Activated CD4-positive, CD25-positive, alpha-beta regulatory T cell treated with anti-CD3 and anti-CD28 coated beads, Interleukin-2, amount 50 U/mL, for 72 hours (primary cell): Measurements from ENCODE around the gene PLXDC2.

ENCODE experiments used
- DNase-seq: peaks from one replicate; pipeline ENCODE4 v3.0.0; 2021

PLXDC2 gene

DNA sequence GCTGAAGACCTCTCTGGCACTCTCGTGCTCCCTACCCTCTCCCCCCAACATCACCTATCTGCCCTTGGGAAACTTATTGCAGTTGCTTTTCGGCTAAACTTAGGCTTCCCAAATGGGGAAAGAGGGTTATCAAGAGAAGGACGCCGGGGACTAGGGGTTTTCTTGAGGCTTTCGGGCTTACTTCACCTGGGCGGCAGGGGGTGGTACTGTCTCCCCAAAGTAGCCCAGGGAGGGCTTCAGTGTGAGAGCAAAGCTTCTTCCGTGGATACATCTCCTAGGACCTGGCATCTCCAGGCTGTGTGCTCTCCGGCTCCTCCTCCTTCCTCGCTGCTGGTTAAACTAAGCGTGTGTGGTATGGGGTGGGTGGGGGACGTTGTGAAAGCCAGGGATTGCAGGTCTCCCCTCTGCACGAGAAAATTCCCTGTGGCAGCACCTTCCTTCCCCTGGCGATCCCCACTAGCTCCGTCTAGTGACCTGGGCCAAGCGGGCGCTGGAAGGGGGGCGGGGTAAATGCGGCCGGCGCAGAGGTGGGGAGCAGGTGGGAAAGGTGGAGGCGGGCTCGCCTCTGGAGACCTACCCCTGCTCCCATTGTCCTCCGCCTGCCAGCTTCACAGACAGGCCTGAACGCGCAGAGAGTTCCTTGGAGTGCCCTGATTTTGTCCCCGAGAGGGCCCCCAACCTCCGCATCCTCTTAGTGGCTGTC, 1.1 kb downstream of the PLXDC2 start:
- no peak for DNase-seq

DNA sequence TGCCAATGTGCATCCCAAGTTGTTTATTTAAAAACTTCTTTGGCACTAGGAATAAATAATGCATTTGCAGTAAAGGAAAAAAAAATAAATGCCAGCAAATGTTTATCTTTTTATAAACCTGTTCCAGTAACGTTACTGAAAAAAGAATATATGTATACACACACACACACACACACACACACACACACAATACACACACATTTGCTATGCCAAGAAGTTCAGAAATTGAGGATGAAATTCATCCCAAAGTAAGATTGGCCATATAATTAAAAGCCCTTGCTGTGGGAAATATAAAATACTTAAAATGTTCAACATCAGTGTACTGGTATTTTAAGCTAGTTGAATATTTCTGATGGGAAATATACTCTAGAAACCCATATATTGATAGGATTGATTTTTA, 2.6 kb downstream of the PLXDC2 start:
- no peak for DNase-seq

DNA sequence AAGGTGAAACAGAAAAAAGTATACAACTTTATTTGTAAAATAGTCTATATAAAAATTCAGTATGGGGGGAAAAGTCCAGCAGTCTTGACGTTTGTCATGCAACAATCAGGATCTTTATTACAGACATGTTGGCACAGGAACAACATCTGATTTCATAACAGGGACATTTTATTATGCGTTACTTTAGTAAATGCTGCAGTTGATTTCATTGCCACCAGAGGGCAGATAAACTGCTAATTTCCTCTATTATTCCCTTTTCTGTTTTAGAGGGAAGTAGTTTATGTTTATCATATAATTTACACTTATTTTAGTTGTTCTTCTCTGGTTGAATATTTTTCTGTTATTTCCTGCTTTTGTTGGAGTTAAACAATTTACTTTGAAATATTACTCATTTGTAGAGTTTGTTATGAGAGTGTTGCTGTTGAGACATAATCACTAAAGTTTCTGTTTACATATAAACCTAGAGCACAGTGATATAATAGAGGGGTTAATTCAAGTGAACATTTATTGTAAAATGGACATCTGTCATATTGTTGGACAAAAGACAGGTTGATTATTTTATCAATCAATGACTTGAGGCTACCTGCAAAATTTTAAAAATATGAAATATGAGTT, 3.3 kb downstream of the PLXDC2 start:
- DNase-seq, result no peak

DNA sequence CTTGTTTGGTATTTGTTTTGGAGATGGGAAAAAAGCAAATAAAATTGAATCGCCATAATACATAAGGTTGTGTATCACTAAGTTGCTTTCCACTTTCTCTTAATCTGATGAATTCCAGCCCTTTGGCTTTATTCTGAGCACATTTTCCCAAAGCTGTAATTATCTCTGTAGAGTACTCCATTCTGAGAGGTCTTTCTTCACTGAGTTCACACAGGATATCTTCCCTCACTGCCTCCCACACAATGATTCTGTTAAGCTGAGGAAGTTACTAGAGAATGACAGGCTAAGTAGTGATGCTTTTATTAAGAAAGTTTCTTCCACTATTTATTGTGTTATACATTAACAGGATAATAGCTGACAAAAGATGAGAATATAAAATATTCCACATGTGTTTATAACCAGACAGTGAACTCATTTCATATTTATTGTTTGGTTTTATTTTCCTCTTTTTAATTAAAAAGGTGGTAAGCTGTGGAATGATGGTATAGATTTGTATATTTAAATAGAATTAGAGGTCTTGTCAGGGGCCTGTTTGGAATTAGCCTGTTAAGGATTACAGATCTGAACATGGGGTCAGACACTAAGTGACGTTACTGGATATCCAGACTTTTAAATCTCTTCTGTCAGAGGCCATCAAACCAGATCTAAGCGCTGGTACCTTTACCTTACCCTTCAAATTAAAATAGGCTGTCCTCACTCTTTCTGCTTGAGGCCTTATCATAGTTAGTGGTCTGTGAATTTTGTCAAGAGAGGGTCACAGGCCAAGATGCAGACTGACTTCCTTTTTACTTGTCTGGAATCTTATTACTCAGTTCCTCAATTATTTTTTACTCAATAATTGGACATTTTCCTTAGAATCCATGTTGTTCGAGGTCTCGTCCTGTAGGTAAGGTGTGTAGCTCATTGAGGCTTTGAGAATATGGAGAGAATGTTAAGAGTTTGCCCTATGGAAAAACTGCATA, 8.4 kb downstream of the PLXDC2 start:
- no peak for DNase-seq

DNA sequence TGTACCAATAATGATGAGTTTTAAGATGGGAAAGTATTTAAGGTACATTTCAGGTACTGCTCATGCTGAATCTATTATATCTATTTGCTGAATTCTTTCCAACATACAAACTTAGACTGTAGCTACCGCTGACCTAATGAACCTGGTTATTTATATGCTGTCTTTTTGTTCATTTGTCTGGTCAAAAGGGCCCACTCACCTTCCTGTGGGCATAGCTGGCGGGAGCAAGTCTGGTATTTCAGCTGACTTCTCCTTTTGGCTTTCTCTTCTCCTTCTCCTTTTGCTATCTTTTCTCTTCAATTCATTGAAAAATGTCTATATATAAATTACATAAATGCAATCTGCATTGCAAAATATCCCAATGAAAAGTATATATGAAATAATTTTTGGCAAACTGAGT, 9.5 kb downstream of the PLXDC2 start:
- DNase-seq, result no peak

DNA sequence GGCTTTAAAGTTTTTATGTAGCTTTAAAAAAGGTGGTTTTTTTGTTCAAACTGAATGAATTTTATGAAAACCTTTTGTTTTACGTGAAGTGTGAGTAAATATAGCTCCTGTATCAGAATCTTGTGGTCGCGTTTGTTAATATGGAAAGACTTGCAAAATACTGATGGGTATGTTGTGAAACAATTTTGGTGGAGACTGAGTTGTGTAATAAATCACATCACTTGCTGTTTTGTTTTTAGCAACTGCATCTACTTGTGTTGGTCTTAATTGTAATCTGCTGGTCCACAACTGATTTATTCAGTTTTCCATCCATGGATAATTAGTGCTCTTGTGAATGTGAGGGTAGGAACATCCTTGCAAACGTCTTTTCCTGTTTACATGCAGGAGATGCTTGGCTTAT, 10.5 kb downstream of the PLXDC2 start:
- DNase-seq, result no peak

DNA sequence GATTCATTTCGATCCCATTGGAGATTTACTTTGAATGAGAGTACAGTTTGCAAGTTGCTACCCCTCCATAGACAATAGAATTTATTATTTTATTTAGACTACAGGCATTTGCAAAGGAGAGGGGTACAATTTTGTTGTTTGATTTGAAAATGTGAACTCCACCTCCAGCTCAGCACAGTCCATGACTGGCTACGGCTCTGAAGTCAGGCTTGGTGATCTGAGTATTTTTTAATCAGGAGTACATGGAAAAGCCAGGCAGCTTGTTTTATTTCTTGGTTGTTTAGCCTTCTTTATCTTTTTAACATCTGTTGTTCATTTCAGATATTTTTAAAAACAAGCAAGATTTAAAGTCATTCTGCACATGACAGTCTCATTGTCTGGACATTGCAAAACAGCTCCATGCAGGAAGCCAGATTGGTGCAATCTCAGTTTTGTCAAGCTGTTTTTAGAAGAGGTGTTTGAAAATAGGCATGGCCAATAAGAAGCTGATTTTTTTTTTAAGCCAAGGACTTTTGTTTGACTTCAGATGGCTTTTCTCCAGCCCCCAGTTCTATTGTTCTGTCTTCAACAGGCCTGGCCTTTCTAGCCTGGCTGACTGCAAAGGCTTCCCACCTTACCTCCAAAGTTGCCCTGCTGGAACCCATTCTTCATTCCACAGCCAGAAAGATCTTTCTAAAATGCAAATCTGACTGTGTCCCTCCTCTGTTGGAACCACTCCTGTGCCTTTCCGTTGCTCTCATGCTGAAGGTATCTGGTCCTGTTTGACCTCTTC, 12.2 kb downstream of the PLXDC2 start:
- no peak for DNase-seq

DNA sequence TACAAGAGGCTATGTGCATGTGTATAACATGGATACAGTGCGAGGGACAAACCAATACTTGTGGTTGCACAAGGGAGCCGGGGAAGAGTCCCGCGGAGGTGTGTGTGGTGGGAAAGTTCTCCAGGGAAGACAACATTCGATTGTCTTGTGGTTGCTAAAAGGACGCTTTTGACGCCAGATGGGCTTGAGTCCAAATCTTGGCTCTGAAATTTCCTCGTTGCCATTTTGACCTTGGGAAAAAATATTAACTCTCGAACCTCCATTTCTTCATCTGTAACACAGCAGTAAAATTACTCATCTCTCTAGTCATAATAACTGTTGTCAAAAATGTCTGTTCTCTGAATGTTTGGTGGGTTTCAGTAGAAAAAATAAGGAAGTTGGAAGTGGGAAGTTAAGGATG, 16.5 kb downstream of the PLXDC2 start:
- no peak for DNase-seq

DNA sequence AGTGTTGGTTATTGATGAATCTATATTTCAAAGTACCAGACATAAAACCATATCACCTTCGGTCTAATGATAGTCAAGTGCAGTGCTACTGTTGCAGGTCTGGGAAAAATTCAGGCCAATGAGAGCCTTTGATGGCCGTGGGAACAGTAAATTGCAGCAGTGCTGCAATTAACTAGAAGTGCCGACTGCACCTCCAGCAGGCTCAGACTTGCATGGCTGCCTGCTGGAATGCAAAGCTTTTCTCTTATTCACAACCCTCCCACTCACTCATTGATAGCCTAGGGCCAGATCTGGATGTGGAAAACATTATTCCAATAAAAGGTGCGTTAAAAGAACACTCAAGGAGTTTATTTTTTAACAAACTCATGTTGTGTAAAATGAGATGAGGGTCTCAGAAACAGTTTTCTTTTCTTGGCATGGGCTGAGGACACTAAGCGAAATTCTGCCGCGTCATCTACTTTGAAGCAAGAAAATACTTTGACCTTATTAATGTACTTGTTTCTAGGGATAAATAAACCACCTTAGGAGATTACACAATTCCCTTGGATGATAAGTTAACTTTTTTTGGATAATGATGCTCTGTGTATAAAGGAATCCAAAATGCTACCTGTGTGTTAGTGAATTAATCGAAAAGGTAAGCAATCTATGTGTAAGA, 17.1 kb downstream of the PLXDC2 start:
- no peak for DNase-seq

DNA sequence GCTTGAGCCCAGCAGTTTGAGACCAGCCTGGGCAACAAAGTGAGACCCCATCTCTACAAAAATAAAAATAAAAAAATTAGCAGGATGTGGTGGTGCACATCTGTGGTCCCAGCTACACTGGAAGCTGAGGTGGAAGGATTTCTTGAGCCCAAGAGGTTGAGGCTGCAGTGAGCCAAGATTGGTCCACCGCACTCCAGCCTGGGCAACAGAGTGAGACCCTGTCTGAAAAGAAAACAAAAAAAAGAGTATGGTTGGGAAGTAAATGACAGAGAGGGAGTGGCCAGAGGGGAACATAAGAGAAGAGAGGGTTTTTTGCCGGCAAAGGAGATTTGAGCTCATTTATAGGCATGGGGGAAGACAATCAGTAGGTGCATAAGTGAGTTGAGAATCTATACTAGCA, 19.7 kb downstream of the PLXDC2 start:
- DNase-seq, result no peak

DNA sequence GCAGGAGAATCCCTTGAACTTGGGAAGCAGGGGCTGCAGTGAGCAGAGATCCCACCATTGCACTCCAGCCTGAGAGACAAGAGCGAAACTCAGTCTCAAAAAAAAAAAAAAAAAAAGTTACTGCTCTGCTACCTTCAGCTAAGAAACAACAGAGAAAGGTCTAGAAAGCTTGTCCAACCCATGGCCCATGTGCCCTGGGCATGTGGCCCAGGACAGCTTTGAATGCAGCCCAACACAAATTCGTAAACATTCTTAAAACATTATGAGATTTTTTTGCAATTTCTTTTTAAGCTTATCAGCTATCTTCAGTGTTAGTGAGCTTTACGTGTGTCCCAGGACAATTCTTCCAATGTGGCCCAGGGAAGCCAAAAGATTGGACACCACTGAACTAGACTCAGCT, 22.9 kb downstream of the PLXDC2 start:
- no peak for DNase-seq

DNA sequence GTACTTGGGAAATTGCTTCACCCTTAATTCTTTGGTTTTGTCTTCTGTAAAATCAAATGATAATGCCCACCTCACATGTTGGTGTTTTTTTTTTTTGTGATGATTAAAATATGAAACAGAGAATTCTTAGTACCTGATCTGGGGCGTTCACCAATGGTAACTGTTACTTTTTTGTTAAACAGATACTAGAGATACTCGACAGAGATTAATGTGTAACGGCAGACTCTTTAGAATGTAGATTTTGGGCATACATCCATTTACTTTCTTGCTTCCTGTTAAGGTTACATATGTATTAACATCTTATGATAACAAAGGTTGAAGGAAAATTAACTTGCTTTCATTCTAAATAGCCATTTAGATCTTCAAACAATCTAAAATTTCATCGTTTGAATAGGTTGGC, 23.3 kb downstream of the PLXDC2 start:
- no peak for DNase-seq

DNA sequence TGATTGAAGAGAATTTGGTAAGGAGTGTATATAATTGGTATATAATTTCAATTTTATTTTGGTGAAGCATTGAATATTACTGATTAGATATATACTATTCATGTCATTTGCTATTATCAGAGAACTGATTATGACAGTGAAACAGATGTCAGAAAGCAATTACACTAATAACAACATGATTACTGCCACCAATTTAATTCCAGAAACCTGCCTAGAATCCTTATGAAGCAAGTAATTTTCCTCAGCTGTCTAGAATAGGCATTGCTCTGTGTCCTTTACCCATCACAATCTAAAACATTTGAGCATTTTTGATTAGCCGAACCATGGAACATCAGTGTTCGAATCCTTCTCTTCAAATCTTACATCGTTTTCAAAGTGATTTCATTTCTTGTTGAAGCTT, 24.5 kb downstream of the PLXDC2 start:
- DNase-seq, result no peak

DNA sequence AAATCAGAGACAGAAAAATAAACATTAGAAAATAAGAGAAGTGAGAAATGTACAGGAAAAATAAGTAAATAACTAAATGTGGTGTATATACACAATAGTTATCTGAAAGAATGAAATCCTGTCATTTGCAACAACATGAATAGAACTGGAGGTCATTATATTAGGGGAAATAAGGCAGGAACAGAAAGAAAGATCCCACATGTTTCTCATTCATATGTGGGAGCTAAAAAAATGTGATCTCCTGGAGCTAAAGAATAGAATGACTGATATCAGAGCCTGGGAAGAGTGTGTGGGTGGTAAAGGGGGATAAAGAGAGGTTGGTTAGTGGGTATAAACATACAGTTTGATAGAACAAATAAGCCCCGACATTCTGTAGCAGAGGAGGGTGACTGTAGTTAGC, 27.3 kb downstream of the PLXDC2 start:
- DNase-seq, result no peak

DNA sequence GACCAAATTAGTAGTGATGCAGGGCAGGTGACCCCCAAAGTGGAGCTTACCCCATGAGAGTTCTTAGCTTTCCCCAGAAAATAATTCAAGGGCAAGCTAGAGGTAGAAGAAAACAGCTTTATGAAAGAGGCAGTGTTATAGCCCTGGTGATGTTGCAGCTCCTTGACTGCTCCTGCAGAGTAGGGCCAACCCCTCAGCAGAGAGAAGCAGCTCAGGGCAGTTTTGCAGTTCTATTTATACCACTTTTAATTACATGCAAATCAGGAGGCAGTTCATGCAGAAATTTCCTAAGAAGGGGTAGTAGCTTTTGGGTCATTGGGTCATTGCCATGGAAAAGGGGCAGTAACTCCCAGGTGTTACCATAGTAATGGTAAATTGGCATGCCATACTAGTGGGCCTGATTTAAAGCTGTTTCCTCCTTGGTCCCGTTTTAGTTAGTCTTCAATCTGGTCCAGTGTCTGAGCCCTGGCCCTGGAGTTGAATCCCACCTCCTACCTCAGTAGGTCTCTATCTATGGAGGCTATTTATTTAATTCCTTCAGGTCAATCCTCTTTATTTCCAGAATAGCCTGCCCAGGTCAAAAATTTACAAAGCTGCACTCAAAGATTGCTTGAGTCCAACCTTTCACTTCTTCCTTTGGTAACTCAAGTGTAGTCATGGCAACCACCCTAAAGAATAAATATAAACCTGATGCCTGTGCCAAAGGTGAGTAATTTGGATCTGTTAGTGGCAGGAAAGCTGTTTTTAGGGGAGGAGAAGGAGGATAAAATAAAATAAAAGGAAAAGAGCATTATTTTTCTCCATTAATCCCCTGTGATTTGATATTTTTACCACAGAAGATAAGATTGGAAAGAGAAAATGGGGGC, 29.5 kb downstream of the PLXDC2 start:
- DNase-seq, result no peak

DNA sequence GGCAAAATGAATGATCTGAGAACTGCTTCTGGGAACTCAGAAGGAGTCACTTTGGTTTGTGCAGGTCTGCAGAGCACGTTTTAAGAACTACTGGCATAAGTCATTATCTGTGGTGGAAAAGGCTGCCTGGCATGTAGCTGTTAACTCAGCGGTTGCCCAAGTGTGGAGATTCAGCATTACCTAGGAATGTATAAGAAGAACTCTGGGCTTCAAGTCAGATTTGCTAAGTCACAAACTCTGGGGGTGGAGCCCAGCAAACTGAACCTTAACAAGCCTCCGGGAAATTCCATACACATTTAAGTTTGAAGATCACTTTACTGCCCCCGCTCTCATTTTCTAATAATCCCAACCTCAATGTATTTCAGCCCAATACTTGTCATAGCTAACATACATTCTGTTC, 31.1 kb downstream of the PLXDC2 start:
- no peak for DNase-seq

DNA sequence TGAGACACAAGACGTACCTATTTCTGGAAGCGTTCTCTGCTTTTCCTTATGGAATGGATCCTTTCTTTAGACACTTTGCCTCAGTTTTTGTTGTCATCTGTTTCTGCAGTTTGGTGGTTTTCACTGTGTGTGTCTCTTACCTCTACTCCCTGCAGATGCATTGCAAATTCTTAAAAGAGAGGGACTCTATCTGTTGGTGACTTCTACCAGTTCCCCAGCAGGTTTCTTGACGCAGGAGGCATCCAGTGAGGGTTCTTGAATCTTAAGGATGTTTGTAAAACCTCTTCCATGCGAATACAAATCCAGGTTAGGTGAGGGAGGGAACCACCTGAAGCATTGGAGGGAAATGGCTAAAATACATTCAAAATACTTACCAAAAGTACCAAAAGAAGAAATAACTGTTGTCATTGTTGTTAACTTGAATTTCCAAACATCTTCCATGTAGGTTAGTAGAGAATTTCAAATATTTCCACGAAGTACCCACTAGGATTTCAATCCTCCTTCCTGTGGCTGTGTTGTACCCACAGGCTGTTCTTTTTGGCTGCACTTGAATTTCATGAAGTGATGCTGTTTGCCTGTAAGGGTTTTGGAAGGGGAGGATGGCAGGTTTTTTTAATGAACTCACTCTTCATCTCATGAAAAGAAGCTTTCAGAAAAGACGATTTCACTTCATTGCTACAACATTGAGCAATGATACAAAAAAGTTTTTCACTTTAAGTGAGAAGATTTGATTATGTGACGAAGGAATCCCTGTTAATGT, 32.2 kb downstream of the PLXDC2 start:
- DNase-seq, result no peak

DNA sequence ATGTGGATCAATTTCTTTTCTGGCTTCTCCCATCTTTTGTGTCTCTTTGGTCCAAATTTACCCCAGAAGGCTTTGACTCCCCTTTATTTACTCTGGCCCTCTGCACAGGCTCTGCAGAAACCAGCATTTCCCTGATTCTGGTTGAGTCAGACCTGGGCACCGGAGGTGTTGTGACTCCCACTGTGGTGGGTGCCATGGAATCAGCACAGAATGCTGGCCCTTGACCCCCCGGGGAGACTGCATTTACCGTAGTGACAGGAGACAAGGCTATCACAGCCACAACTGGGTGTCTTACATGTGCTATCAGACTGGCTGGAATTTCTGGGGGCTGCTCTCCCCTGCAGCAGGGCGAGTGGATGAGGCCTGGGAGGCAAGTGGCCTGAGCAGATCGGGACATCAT, 37.6 kb downstream of the PLXDC2 start:
- DNase-seq, result no peak

DNA sequence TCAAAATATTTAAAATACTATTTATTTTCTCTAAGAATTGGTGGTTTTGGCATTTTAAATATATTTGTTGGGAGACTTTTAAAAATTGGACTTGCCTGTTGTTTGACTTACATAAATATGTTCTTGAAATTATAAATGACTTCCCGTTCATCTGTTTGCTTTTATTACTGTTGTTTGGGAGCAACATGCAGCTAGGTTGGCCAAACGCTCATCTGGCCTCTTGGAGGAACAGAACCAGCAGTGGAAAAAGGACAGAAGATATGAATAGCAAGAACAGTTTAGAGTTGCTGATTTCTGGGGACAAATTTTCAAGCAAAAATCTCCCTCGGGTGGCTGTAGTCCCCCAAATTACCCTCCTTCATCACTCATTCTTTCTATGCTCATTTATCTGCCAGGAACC, 41.6 kb downstream of the PLXDC2 start:
- DNase-seq, result no peak

DNA sequence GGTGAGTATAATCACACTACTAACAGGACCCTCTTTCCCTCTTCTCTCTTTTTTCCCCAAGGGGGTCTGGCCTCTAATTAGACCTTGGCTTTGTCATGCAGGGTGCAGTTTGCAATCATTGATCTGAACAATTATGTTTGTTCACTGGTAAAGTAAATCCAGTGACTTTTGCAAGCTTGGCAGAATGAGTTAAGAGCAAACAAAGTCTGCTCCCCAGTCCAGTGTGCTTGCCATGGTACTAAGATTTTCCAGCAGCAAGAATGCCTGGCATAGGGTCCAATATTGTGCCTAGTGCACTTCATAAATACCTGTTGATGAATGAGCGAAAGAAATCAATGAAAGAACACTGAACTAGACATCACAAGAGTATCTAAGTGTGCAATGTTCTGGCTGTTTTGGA, 43.9 kb downstream of the PLXDC2 start:
- no peak for DNase-seq
